Activated gamma-delta T cell treated with anti-CD3 and anti-CD28 coated beads, Interleukin-2, amount 50 U/mL, for 16 hours (primary cell): ENCODE data around the gene ADAMTS19.
"Not testable (repeated sequence)": the region's sequence is repeated elsewhere in the genome, so short reads cannot be mapped to it uniquely, and the experiment has no call there.

Source experiments
- DNase-seq: peaks from one replicate; pipeline ENCODE4 v3.0.0-alpha.2; 2020; ENCODE audit warnings: low read depth

ADAMTS19 gene

DNA sequence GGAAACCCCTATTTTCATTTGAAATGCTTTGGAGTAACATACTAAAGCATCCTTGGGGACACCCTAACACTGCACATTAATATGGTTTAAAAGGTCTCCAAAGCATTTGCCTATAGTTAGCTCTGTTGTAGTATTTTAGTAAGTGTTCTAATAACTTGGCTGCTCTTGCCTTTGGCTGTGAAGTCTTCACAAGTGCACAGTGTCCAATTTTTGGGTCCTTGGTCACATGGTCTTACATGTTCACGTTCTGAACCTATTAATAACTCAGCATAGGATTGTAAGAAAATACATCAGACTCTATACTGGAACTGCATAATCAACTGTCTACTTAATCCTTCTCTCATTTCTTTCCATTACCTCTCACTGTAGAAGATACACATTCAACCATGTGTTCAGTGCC lies 17.4 kb downstream of the ADAMTS19 start:
- DNase-seq = no peak

DNA sequence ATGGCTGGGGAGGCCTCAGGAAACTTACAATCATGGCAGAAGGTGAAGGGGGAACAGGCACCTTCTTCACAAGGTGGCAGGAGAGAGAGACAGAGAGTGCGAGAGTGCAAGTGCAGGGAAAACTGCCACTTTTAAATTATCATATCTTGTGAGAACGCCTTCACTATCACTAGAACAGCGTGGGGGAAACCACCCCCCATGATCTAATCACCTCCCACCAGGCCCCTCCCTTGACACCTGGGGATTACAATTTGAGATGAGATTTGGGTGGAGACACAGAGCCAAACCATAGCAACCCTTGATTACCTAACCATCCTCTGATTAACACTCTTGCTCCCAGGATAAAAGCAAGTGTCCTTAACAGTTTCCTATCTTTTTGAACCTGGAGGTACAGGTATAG lies 21.1 kb downstream of the ADAMTS19 start:
- no peak for DNase-seq

DNA sequence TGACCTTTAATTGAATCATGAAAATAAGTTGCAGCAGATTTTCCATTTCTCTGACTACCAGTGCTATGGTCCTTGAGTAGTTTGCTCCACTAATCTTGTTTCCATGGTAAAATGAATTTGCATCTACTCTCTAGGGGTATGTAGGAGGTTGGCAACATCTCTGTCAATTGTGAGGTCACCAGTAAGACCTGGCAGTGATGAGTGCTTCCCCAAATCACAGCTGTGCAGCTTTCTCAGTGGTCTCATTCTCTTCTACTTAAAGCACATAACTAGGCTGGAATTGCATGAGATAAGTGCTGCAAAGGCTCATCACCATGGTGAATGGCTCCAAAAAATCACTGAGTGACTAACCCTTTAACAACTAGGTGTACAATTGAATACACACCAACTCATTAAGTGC lies 36.3 kb downstream of the ADAMTS19 start:
- no peak for DNase-seq

DNA sequence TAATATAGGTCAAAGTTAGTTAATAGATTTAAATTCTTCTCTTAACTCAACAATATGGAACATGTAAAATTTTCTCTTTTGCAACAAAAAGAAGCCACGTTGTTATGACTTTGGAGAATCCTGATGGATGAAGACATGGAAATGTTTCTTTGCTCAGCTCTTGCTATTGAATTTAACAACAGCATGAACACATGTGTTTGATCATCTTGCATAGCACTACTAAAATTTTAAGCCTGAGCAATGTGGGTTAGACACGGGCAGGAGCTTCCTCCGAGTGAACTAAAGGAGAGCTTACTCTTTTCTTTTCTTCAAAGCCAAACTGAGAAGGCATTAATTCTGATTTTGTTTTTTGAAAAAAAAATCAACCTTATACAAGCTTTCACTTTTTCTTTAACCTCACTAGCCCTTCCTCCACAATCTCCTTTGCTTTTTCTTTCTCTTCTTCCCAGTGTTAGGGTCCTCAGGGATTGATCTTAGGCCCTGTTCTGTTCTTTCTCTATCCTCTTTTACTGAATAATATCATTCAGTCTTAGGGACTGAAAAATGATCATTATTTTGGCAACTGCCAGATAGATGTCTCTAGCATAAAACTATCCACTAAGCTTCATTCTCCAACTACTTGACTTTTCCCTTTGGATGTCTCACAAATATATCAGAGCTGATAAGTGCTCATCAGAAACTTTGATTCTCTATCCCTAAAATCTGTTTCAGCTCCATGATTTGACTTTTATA lies 36.9 kb downstream of the ADAMTS19 start:
- DNase-seq = no peak

DNA sequence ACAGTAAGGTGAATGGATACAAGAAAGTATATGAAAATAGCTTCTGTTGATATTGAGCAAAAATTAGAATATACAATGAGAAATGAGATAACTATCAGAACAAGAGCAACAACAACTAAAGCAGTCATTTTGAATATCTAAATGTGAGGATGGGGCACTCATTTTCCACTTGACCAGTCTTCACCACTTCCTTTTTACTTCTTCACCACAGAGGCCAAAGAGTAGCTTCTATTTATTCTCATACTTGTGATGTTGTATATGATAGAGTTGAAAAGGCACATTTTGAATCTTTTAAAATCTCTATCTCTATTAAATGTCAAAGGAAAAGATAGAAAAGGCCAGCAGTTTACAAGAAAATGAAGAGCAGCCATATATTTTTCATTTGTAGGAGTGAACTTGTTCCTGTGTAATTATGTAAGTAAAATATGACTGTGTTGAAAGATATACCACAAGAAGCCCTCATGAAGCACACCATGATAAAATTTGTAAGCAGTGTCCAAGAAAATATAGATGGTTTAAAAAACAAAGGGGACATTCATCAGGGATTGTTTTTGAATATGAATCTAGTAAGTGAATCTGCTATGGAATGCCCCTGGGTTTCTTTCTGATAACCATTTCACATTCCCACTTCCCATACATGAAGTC lies 39.2 kb downstream of the ADAMTS19 start:
- DNase-seq = no peak

DNA sequence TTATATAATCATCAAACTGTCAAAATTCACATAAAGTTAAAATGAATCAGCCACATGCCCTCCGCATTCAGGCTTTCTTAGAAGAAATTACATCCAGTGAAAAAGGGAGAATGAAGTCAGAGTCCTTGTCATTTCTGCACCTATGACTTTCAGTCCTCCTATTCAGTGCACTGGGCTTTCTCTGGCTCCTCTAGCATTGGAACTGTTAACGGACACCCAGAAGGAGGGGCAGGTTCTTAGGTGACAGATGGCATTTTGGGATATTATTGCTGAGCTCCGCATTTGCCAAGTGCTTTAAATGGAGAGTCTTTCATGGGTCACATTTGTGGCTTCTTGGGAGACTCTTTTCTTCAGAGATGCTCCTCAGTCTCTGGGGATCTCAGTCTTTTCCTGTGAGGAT lies 40.0 kb downstream of the ADAMTS19 start:
- DNase-seq = no peak

DNA sequence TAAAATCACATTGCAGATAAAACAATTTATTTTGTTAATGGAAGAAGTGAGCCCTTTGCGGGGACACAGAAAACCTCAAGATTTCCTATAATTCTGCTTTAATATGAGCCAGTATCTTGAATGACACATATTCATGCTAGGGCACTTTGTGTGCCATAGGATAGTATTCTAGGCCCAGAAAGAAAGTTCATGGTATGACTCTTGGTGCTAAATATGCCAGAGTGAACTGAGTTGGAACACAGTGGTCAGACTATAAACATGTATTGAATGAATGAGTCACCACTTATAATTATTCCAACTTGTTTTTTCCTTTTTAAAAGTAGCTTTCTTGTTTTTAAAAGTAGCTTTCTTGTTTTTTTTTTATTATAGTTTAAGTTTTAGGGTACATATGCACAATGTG lies 46.0 kb downstream of the ADAMTS19 start:
- no peak for DNase-seq

DNA sequence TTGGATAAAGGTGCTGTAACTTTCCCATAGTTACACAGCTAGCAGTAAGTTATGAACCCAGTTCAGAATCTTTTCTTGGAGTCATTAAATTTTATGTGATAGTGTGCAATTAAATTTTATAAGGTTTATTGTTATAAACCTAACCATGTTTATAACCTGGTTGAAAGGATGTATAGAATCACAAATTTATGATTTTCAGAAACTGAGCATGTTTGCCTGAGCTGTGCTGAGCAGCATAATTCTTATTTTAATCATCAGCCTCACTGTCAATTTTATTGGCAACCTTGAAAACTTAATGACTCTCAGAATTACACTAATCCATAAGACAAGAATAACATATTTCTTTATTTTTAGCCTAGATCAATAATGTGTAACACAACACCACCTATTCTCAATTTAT lies 46.9 kb downstream of the ADAMTS19 start:
- DNase-seq = no peak

DNA sequence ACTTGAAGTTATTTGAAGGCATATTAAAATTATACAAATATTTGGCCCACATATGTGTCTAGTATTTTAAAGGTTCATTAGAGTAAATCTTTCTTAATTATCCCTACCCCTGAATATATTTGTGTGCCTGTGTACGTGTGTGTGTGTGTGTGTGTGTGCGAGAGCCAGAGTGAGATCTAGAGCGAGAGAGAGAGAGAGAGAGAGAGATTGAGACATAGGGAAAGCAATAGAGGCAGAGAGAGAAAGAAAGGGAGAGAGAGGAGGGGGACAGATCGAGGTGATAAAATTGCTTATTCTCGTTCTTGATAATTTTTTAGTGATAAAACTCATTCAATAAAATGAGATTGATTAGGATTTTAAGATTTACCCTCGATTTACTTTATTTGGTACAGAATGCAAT lies 47.4 kb downstream of the ADAMTS19 start:
- no peak for DNase-seq

DNA sequence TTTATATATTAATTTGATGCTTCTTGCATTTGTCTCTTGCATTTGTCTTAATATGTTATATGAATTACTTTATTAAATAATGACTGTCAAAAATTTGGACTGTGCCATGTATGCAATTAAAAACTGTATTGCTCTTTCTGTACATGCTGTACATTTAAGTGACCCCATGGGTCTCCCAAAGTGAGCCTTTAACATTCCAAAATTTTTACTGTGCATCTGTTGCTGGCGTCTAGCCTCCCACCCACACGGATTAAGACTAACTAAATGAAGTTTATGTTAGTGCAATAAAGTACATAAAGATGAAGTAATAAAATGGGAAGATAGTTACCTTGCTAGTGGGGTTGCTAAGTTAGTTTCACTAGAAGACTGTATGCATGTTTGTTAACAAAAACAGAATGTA lies 48.5 kb downstream of the ADAMTS19 start:
- no peak for DNase-seq

DNA sequence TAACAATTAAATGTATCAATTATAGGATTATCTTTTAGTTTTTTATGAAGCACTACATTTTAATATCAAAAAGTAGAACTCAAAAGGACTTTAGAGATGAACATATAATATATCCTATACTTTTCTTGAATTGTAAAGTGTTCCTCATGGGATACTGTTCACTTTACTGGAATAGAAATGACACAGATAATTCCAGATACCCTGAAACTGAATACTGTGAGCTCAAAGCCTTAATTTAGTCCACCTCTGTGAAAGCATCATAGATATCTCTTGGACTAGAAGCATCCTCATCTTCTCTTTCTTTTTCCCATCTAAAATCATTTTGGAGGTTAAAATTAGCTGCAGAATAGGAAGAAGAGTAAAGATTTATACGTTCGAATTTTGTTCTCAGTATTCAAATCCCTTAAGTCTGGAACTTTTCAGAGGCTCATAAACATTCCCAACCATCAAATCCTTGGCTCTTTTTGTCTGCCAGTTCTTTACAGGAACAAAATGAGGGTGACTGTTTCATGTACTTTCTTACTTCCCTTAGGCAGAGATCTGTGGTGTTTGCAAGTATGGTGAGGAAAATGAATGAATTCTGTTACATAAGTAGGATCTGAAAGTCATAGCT lies 49.4 kb downstream of the ADAMTS19 start:
- DNase-seq = no peak

DNA sequence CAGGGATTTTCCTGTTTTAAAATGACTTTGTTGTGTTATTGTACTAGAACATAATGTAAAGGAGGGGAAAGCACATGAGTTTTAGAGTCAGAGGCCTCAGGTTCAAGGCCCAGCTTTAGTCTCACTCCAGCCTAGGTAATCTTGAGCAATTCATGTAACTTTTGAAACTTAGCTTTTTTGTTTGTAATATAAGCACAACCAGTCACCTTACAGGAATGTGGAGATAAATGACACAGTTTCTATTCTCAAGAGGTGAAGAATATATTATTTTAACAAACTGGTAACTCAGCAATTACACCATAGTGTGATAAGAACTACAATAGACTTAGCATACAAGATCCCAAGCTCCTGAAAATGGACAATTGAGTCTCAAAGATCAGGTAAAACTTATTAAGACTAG lies 51.2 kb downstream of the ADAMTS19 start:
- no peak for DNase-seq

DNA sequence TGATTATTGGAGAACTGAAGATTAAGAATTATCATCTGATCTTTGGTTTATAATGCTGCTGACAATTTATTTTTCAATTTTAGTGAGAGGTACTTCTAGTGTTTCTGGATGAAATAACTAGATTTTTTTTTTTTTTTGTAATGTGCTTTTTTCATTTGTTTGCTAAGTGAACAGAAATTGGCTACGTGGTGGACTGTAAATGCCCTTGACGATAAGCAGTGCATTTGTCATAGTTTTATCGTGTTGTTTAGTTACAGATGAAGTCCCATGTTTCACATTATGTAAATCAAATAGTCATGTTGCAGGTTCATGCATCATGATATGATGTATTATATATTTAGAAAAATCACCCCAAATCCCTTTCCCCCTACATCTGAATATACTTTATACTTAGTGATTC lies 81.0 kb downstream of the ADAMTS19 start:
- DNase-seq = no peak

DNA sequence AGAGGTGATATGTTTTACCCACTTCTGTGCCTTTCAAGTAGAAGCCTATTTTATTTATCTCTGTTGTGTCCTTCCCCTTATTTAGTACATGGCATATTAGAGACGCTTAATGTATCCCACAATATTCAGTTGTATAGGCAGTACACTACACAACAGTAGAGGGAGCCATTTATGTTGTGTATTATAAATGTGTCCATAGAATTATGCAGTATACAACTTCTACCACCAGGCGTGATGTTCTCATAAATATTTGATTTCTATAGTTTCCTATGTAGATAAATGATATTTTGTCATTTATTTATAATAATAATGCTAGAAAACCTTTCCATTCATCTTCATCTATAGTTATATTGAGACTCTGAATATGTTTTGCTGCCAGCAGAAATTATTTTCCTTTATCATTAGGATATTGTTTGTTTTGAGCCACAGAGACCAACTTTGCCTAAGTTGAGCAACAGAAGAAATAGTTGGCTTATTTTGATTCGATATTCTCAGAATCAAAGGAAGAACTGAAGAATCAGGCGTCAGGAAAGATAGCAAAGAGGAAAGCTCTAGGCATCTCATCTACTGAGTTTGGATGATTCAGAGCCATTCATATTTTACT lies 81.7 kb downstream of the ADAMTS19 start:
- no peak for DNase-seq

DNA sequence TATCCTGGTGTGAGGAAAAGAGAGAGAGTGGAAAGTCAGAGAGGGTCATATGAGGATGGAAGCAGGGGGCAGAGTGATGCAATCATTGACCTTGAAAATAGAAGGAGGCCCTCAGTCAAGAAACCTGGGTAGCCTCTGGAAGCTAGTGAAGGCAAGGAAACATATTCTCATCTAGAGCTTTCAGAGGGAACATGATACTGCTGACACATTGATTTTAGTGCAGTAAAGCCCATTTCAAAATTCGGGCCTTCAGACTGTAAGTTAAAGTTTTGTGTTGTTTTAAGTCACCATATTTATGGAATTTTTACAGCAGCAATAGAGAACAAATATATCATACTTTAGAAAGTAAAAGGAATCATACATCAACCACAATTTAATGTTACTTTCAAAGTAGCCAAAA lies 87.0 kb downstream of the ADAMTS19 start:
- DNase-seq = no peak

DNA sequence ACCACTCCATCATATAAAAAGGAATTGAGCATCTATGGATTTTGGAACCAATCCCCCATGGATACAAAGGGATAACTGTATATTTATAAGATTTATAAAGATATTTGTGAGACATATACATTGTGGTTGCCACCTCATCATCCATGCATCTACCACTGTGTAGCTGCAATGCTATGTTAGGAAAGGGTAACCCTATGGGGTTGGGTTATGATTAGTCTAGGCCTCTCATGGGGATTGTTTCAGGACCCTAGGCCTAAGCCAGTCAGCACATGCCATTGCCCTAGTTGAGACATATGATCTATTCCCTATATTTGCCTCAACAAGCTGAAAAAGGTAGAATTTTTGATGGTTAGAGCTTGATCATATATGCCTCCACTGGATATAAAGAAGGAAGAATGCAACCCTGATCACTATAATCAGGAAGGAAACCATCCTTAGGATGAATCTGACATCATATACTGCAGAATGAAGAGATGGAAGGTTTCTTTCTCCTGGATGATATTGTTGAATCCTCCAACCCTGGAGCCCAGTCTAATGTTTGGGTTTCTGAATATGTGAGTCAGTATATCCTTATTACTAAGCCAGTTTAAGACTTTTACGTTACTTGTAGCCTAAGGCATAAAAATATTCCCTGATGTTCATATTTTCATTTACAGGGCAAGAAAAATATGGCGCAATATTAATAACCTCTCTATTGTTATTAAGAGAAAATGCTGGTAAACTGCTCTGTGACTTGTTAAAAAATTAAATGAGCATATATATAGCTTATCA lies 94.2 kb downstream of the ADAMTS19 start:
- DNase-seq = no peak

DNA sequence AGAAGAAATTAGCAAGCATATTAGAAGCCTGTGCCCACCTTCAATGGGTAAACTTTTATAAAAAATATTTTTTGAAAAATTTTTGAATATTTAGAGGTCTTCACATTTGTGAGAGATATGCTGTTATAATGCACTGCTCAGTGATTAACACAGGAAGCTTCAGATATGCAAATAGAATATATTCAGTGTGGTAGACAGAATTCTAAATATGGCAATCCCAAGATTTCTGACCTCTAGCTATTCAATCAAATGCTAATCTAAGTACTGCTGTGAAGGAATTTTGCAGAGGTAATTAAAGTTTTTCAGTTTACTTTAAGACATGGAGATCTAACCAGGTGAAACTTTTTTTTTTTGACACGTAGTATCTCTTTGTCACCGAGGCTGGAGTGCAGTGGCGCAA lies 103.5 kb downstream of the ADAMTS19 start:
- DNase-seq = no peak

DNA sequence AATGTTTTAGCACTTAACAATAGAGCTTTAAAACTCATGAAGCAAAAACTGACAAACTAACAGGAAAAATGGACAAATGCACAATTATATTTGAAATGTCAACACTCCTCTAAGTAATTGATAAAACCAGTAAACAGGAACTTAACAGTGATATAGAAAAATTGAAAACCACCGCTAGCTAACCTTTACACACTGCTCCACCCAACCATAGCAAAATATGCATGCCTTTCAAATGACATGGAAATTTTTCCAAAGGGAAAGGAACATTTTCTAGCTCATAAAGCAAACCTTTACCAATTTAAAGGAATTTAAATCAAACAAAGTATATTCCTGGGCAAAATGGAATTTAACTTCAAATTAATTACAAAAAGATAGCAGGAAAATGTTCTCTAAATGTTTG lies 109.2 kb downstream of the ADAMTS19 start:
- no peak for DNase-seq

DNA sequence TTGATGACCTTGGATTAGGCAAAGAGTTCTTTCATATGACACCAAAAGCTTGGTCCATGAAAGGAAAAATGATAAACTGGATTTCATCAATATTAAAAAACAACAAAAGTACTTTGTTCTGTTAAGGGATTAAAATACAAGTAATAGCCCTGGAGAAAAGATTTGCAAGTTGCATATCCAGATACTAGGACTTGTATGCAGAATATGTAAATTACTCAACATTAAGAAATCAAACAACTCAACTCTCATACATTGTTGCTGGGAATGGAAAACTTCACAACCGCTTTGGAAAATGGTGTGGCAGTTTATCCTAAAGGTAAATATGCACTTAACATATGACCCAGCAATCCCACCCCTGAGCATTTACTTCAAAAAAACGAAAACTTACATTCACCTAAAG lies 112.0 kb downstream of the ADAMTS19 start:
- DNase-seq = no peak

DNA sequence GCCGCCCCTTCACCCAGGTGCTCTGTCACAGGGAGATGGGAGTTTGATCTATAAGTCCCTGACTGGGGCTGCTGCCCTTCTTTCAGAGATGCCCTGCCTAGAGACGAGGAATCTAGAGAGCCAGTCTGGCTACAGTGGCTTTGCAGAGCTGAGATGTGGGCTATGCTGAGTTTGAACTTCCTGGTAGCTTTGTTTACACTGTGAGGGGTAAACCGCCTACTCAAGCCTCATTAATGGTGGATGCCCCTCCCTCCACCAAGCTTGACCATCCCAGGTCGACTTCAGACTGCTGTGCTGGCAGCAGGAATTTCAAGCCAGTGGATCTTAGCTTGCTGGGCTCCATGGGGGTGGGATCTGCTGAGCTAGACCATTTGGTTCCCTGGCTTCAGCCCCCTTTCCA lies 124.4 kb downstream of the ADAMTS19 start:
- DNase-seq = not testable (repeated sequence)

DNA sequence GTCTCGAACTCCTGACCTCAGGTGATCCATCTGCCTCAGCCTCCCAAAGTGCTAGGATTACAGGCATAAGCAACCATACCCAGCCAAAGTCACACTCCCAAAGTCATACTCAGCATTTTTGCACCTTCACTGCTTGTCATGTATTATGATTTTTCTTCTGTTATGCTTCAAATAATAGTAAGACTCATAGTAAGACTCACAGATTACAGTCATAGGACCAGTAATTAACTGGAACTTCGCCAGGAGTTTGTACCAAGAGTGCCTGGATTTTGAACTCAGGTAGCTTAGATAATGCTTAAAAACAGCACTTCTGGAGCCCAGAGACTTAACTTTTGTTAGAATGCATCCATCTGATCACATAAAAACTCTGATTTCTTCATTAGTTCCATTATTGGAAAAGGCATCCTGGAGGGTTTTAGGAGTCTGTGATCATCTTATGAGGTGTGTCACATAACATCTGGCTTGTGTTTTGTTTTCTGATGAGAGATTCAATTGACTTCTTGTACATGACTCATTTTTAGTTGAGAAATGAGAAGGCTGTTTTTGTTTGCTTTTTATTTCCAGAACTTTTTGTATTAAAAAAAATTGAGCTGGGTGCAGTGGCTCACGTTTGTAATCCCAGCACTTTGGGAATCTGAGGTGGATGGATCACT lies 131.5 kb downstream of the ADAMTS19 start:
- DNase-seq = no peak

DNA sequence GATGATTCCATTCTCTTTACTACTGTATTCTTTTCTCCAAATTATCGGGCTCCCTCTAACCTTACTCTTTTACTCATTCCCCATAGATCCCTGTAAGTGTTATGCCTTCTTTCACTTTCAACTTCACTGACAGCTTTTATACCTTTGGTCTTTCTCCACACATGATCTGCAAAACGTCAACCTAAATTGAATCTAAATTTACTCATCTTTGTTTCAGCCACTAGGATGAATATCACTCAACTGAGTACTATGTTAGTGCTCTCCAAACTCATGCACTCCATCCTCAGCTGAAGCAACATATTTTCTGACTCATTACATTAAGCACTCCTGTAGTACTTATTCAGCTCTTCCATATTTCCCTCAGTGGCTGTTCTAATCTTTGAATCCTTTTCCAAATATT lies 133.4 kb downstream of the ADAMTS19 start:
- no peak for DNase-seq
